Stimulated activated CD4-positive, alpha-beta T cell treated with anti-CD3 and anti-CD28 coated beads, Interleukin-12 subunit alpha, Interleukin-12 subunit beta, amount 100 ng/mL, for 24 hours (primary cell): ENCODE measurements around the gene CPB2.

Experiments used
- DNase-seq, 2 experiments: peaks; one replicate each; pipeline ENCODE4 v3.0.0-alpha.2; 2020; ENCODE audit warnings: low read depth in 2 of 2

CPB2 gene

GRCh38 chr13:46104868-46105267 is at the start of gene CPB2:
TSS of gene CPB2 (minus strand) at chr13:46105033. CDS start at chr13:46105009, 24 bp downstream.
- DNase-seq = no peak

GRCh38 chr13:46154136-46154801 is 49.4 kb upstream of the CPB2 start:
- DNase-seq = no peak

- DNase-seq = no peak
These were observed 47.9 kb upstream of the CPB2 start for GRCh38 chr13:46152627-46153328.

GRCh38 chr13:46150134-46150693 is 45.4 kb upstream of the CPB2 start:
- no peak for DNase-seq

GRCh38 chr13:46149272-46150133 is 44.7 kb upstream of the CPB2 start:
- DNase-seq = no peak

- no peak for DNase-seq
These were observed 42.1 kb upstream of the CPB2 start for GRCh38 chr13:46146898-46147297.

- DNase-seq = no peak
These were observed 41.1 kb upstream of the CPB2 start for GRCh38 chr13:46145950-46146349.

GRCh38 chr13:46145135-46145534 is 40.3 kb upstream of the CPB2 start:
- no peak for DNase-seq

GRCh38 chr13:46143184-46143701 is 38.4 kb upstream of the CPB2 start:
- DNase-seq = no peak

- DNase-seq = no peak
These were observed 37.9 kb upstream of the CPB2 start for GRCh38 chr13:46142776-46143175.

GRCh38 chr13:46140044-46140443 is 35.2 kb upstream of the CPB2 start:
- no peak for DNase-seq

- no peak for DNase-seq
These were observed 32.9 kb upstream of the CPB2 start for GRCh38 chr13:46137627-46138317.

GRCh38 chr13:46136688-46137087 is 31.9 kb upstream of the CPB2 start:
- no peak for DNase-seq

GRCh38 chr13:46134961-46135522 is 30.2 kb upstream of the CPB2 start:
- no peak for DNase-seq

GRCh38 chr13:46134494-46134893 is 29.7 kb upstream of the CPB2 start:
- no peak for DNase-seq

GRCh38 chr13:46132109-46132508 is 27.3 kb upstream of the CPB2 start:
- no peak for DNase-seq

GRCh38 chr13:46131705-46132104 is 26.9 kb upstream of the CPB2 start:
- no peak for DNase-seq

GRCh38 chr13:46129955-46130618 is 25.3 kb upstream of the CPB2 start:
- no peak for DNase-seq

- DNase-seq = no peak
These were observed 24.3 kb upstream of the CPB2 start for GRCh38 chr13:46129124-46129523.

GRCh38 chr13:46127358-46128023 is 22.7 kb upstream of the CPB2 start:
- DNase-seq = no peak
